Skin of body (tissue), 2 donors: ENCODE data around the gene ACOXL. TPM values are rescaled to one million over a fixed set of nuclear protein-coding genes. Genes with fewer than 3 reads are reported as not detected.
"Not testable (repeated sequence)": the region's sequence is repeated elsewhere in the genome, so short reads cannot be mapped to it uniquely, and the experiment has no call there.

ENCODE experiments used
- DNase-seq: peaks from one replicate; lab custom pipeline; 2025; lab: John Stamatoyannopoulos, UW
- total RNA-seq: library from RNA; depleted of rRNA; stranded (reverse); fragments of >200 nt; gene quantifications from one replicate; pipeline ENCODE4 v1.2.3, GENCODE V29; 2014

ACOXL gene
- total RNA-seq, 1 donor from 2014 or later = 0.30 TPM

DNA sequence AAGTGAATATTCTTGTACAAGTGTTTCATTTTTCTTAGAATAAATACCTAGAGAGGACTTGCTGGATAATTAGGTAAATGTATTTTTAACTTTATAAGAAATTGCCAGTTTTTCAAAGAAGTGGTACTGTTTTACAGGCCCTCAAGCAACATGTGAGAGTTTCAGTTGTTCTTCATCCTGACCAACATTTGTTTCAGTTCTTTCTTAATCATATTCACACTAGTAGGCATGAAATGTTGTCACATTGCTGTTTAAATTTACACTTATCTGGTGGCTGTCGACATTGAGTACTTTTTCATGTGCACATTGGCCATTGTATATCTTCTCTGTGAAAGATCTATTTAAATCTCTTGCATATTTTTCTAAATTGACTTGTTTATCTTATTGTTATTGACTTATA, 178.1 kb downstream of the ACOXL start:
- no peak for DNase-seq

DNA sequence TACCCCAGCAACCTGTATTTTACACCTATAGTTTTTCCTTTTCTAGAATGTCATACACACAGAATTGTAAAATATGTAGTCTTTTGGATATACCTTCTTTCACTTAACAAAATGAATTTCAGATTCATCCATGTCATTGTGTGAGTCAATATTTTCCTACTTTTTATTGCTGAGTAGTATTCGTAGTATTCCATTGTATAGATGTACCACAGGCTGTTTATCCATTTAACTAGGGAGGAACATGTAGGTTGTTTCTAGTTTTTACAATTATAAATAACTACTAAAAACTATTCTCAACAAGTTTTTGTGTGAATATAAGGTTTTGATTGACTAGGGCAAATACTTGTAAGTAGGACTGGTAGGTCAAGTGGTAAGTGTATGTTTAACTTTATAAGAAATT, 187.4 kb downstream of the ACOXL start:
- no peak for DNase-seq

DNA sequence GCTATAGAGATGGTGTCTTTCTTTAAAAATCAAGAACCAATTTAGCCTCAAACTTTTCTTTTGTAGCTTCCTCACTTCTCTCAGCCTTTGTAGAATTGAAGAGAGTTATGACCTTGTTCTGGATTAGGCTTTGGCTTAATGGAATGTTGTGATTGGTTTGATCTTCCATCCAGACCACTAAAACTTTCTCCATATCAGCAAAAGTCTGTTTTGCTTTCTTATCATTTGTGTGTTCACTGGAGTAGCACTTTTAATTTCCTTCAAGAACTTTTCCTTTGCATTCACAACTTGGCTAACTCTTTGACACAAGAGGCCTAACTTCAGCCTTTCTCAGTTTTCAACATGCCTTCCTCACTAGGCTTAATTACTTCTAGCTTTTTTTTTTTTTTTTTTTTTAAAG, 193.1 kb downstream of the ACOXL start:
- no peak for DNase-seq

DNA sequence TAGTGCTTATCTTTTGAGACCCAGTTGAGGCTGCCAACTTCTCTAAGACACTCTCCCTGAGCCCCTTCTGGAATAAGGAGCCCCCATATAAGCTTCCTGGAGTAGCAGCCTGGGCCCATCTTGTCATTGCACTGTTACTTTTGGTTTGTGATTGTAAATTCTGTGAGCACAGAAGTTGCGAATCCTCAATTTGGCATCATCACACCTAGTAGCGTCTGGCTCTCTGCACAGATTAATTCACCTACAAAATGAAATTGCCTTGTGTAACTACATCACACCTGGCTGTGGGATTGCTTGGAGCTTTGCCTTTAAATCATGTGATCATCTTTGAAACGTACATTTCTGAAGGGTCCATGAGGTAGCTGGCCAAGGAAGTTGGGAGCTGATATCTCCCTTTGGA, 195.2 kb downstream of the ACOXL start:
- no peak for DNase-seq

DNA sequence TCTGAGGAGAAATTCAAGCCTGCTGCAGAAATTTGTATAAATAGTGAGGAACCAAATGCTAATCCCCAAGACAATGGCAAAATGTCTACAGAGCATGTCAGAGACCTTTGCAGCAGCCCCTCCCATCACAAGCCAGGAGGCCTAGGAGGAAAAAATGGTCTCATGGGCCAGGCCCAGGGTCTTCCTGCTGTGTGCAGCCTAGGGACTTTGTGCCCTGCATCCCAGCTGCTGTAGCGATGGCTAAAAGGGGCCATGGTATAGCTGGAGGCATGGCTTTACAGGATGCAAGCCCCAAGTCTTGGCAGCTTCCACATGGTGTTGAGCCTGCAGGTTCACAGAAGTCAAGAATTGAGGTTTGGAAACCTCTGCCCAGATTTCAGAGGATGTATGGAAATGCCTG, 197.2 kb downstream of the ACOXL start:
- DNase-seq = no peak

DNA sequence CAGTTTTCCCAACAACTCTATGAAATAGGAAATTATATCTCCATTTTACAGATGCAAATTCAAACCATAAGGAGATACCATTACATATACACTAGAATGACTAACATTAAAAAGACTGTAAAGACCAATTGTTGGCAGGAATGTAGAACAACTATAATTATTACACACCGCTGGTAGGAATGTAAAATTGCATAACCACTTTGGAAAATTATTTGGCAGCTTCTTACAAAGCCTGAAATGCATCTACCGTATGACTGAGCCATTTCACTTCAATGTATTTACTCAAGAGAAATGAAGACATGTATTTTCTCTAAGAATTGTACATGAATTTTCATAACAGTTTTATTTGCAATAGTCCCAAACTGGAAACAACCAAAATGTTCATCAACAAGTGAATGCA, 199.3 kb downstream of the ACOXL start:
- peak; percentile 71 for DNase-seq

DNA sequence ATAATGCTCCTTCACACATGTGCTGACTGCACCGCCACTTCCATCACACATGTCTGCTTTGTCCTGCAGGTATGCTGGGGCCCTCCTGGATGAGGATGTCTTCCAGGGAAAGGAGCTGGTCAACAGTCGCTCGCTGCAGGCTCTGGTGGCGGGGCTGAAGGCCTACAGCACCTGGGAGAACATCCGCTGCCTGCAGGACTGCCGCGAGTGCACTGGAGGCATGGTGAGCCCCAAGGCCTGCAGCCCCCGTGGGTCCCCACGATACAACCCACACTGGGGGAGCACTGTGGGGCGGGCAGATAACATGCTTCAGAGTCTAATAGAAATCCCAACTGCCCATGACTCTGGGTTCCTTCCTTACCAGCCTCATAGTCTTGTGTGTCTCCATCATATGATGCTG, 201.0 kb downstream of the ACOXL start:
- DNase-seq = no peak

DNA sequence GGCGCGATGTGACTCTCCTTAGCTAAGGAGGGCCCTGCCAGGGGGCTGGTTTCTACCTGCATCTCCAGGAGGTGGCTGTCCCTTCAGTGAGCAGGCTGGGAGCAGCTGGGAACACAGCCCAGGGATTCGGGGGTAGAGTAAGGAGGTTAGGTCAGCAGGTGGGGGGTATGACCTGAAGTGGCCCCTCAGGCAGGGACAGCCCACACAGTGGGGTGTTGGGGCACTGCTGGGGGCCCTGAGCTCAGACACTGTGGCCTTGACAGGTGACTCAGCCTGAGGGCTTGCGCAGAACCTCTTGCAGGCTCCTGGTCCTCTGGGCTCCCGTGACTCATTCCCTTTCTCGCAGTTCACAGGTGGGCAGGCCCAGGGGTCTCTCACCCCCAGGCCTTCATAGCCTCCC, 202.6 kb downstream of the ACOXL start:
- no peak for DNase-seq

DNA sequence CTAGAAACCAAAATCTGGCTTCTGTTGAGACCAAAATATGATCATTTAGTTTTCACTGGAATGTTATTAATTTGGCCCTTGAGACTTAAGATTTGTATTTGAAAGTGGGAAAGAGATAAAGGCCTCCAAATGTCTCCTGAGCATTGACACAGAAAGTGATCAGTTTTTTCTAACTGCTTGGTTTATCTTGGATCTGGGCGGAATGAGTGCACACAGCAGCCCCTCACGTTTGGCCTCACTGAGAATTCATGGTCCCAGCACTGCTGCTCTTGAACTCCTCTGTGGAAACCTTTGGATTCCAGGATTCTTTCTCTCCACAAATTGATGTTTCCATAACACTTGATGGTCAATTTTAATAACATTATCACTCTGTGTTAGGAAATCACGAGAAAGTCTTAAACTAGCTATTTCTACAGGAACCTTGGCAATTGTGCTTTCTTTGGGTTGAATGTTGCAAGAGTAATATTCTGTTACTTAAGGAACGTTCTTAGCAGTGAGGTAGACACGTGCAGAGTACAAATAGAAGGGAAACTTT, 208.1 kb downstream of the ACOXL start:
- DNase-seq = peak; percentile 29

DNA sequence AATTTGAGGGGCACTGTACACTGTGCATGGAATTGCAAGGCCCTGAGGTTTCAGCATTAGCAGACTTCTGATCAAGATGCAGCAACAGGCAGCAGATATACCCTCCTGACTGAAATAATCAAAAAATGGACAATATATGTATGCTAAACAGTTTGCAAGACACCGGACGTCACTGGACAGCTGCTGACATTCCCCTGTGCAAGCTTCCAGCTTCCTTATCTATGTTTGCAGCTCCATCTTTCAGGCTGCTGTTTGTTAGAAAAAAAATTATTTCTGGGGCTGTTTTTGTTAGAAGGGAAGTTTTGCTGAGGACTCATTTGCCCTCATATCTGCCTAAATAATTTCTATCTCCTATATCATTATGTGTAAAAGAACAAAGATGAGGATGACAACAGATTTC, 208.9 kb downstream of the ACOXL start:
- DNase-seq = no peak

DNA sequence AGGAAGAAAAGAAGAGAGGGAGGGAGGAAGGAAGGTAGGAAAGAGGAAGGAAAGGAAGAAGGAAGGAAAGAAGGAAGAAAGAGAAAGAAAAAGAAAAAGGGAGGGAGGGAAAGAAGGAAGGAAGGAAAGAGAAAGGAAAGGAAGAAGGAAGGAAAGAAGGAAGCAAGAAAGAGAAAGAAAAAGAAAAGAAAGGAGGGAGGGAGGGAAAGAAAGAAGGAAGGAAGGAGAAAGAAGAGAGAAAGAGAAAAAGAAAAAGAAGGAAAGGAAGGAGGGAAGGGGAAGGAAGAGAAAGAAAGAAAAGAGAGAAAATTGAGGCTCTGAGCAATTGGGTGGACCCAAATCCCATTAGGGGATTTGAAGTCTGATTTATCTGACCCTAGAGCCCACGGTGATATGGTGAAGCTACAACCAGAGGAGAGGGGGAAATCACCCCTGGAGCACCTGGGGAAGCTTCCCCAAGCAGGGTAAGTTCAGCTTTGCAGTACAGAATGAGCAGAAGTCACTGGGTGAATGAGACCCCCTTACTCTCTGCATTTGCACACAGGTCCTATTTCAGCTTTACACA, 210.8 kb downstream of the ACOXL start:
- DNase-seq = no peak

DNA sequence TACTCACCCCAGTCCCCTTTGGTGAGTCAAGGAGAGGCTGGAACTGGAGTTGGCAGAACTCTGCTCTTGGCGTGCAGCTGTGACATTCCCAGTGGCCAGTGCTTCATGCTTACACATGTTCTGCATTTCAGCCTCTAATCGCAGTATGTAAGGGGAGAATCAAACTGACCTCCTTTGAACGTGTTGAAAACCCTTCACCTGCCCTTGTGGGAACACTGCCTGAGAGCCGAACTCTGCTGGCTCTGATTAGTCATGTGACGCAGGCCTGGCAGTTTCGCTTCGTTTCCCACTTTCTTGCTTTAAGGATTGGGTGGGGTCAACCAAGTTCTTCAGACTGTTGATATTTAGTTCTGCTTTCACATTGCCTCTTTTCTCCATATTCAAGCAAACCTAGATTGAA, 214.5 kb downstream of the ACOXL start:
- DNase-seq = peak; percentile 38

DNA sequence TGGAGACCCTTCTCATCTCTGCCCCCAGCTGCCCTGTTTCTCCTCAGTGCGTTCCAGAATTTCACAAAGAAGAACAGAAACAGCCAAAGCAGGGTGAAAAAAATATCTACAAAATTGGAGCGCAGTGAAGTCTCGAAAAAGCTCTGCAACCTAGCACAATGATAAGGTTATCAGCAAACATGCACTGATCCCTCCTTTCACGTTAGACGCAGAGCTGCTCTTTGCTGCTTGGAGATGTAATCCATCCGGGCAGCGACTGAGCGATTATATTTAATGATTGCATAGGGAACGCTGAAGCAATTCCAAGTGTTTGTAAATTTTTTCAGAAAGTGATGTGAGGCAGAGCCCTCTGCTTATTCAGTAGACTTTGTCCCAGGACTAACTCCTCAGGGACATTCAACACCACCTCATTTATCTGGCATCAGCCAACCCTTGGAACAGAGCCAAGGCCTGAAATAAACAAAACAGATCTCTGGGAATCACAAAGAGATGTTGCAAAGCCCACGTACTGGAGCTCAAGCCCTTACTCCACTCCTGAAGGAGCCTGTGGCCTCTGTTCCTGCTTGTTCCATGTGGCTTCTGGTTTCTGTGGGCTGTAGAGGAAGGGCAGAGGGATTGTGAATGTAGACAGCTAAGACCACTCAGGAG, 215.8 kb downstream of the ACOXL start:
- peak; percentile 84 for DNase-seq

DNA sequence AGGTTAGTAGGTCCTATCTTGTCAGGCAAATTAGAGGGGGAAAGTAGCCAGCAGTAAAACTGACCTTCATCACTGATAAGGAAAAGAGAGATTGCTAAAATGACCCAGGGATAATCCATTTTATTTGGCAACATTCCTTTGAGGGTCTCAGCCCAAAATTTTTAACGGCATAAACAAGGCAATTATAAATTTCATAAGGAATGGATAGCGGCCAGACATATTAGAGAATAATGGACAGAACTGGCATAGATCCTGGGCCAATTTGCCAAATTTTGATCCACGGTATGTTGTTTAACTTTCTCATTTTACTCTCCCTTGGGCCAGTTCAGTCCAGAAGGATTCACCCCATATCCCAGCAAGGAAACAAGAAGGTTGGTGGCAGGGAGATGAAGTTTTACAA, 217.9 kb downstream of the ACOXL start:
- DNase-seq = no peak

DNA sequence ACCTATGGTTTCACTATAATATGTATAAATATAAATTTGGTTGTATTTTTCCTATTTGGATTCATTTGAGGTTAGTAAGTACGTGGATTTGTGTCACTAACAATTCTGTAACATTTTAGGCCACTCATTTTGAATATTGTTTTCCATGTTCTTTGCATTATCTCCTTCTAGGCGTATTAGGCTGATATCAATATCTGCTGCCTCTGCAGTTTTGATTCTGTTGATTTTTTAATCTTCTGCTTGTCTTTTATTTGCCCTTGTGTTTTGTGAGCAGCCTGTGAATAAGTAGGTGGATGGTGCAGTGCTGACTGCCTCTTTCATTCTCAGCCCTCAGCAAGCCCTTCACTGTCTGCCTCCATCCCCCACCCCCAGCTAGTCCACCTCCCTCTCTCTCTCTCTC, 222.7 kb downstream of the ACOXL start:
- DNase-seq = no peak

DNA sequence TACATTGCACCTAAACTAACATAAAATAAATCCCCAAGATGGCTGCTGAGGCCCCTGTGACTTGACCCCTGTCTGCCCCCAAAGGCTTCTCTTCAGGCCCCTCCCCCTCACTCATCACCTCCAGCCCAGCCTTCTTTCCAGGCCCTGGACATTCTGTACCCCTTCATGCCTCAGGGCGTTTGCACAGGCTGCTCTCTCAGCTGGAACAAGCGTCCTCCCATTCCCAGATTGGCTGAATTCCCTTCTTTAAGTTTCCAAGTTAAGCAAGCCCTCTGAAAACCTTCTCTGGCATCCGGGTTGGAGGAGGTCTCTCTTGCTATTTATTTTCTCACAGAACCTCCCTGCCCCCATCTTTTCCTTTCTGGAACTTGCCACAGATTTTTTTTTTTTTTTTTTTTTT, 223.2 kb downstream of the ACOXL start:
- DNase-seq = no peak

DNA sequence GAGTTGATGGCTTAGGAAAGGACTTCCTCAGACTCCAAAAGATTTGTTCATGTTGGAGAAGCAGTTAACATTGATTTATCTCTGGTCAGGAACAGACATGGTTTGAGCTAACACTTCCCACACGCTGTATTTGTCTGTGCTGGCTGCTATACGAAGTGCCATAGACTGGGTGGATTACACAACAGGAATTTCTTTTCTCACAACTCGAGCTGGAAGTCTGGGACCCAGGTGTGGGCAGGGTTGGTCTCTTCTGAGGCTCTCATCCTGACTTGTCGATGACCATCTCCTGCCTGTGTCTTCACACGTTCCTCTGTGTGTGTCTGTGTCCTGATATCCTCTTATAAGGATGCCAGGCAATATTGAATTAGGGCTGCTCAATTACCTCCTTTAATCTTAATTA, 224.9 kb downstream of the ACOXL start:
- DNase-seq = no peak

DNA sequence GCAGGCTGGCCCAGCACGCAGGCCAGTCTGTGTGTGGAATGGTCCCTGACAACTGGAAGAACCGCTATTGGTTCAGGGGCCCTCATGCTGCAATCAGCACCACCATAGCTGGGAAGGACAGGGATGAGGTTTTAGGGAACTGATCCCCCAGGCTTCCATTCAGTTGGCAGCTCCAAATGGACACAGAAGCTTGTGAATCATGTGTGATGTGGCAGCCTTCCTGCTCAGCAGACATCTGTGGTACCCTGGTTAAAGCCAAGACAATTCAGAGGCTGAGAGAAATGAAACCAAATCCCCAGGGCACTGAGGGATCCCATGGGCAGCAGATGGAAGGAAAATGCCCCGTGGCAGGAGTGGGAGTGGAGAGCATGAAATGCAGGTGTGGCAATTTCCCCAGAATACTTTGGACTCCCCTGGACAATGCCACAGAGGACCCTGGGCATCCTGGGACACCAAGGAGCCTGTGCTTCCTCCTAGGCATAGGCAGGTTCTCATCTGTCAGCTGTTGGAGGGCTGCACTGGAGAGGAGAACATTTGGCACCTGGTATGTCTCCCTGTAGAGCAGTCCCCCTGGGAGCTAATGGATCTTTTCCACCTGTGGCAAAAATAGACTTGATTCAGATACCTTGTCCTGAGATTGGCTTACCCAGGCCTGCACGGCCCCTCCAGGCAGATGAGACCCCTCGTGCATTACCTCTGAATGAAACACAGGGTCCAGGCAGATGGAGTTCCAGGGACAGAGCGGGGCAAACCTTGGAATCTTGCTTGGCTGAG, 226.2 kb downstream of the ACOXL start:
- no peak for DNase-seq

DNA sequence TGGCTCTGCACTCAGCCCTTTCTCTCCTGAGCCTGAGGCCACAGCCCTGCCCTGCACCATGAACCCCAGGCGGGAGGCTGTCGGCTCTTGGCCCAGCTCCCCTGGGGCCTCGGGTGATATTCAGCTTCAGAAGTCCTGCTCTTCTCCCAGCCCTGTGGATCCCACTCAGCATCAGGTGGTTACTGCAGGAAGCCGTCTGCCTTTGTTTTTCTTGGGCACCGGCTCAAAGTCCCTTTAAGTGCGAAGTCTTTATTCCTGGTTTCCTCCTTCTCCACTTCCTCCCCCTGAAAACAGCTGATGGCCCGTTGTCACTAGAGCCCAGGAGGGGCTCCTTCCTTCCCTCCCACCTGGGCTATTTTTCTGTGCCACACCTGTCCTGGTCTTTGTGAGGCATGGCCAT, 226.8 kb downstream of the ACOXL start:
- no peak for DNase-seq

DNA sequence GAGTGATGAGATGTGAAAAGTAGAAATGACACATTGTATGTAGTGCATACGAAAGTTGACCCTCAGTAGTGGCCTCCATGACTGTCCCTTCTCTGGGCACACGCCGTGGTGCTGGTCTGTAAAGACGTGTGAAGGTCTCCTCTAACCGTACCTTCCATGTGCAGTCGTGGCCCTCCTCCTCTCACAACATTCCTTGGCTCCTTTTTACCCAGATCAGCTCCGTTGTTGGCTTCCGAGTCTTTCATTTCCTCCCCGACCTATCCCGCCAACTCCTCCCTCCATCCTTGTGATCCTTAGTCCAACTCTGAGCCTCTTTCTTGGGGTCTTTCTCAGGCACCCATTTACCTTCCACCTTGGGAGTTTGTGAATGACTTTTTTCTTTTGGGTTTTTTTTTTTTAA, 227.9 kb downstream of the ACOXL start:
- DNase-seq = no peak

DNA sequence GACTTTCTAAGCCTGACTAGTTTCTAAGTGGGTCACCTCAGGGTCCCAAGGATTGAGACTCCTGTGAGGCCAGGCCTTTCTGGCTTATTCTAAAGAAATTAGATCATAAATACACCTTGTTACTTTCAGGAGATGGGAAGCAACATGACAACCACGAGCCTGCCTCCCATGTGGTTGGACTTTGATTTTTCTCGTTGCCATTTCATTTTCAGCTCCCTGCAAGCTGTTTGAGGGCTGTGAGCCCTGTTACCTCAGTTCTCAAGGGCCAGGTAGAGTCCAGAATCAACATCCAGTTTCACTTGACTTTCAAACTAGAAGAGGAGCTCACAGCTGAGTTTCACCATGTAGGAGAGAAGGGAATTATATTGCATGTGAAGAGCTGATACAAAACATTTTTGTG, 228.6 kb downstream of the ACOXL start:
- no peak for DNase-seq

DNA sequence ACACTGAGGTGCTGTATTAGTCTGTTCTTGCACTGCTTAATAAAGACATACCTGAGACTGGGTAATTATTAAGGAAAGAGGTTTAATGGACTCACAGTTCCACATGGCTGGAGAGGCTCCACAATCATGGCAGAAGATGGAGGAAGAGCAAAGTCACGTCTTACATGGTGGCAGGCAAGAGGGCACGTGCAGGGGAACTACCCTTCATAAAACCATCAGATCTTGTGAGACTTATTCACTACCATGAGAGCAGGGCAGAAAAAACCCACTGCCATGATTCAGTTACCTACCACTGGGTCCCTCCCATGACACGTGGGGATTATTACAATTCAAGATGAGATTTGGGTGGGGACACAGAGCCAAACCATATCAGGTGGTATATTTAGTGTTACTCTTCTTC, 229.3 kb downstream of the ACOXL start:
- not testable (repeated sequence) for DNase-seq

DNA sequence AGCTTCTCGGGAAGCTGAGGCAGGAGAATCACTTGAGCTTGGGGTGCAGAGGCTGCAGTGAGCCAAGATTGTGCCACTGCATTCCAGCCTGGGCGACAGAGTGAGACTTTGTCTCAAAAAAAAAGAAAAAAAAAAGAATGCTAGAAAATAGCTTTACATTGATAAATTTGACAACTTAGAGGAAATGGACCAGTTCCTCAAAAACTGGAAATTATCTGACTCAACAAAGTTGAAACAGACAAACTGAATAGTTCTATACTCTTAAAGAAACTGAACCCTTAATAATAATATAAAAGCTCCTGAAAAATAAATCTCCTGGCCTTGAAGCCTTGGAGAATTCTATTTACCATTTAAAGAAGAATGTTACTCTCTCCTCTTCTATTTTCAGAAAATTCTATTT, 237.3 kb downstream of the ACOXL start:
- DNase-seq = no peak
